ENCODE measurements around the gene RASA2. TPM values are rescaled to one million over a fixed set of nuclear protein-coding genes. Genes with fewer than 3 reads are reported as not detected.

The RASA2 gene
- total and polyA plus RNA-seq, 2 of the 8 experiments (the other 6 are each of a cell fraction or from before 2014, with no cell fraction given) = 3.5 to 15.9 TPM

GRCh38 chr3:141477224-141477623, 9.6 kb upstream of the RASA2 start (continued):
- TF ChIP-seq E2F6 (IDR thresholded peaks at IDR 0.05) (no peak), HDAC6 (IDR thresholded peaks at IDR 0.05; ENCODE audit: low read depth, low read length) (no peak), KDM5A (IDR thresholded peaks at IDR 0.05; ENCODE audit: low read length) (no peak)

Measured in H1 (cell line).